Bronchus fibroblast of lung (primary cell): ENCODE data around the gene TFF3. TPM values are rescaled to one million over a fixed set of nuclear protein-coding genes. Genes with fewer than 3 reads are reported as not detected.

Experiments used
- total RNA-seq: library from RNA; depleted of rRNA; stranded (reverse); fragments of >200 nt; gene quantifications from 2 replicates; pipeline ENCODE4 v1.2.3, GENCODE V29; 2015

The TFF3 gene
- total RNA-seq, result not detected in 2 replicates

GRCh38 chr21:42315296-42315891, at the start of gene TFF3:
Gene TFF3, minus strand, starts transcription at chr21:42315409. Its CDS starts 35 bp downstream, at chr21:42315374.

GRCh38 chr21:42350927-42351426, 35.8 kb upstream of the TFF3 start, which contains the start of gene TFF2:
Gene TFF2, minus strand, starts transcription at chr21:42350994. Its CDS starts 37 bp downstream, at chr21:42350957.

Other genes starting within 250 kb of the TFF3 start
- gene UMODL1, start 244.1 kb downstream of the TFF3 start, total RNA-seq, result not detected in 2 replicates
- gene ABCG1, start 96.3 kb downstream of the TFF3 start, total RNA-seq, result 0.15 and 0.34 TPM in 2 replicates
- not detected in 2 replicates for gene TFF2, start 35.6 kb upstream of the TFF3 start, total RNA-seq
- gene TFF1, start 51.1 kb upstream of the TFF3 start, total RNA-seq, result not detected in 2 replicates
- not detected in 2 replicates for gene TMPRSS3, start 80.6 kb upstream of the TFF3 start, total RNA-seq
- not detected in 2 replicates for gene UBASH3A, start 88.5 kb upstream of the TFF3 start, total RNA-seq
- gene RSPH1, start 180.8 kb upstream of the TFF3 start, total RNA-seq, result not detected in 2 replicates
- 0.74 and 3.7 TPM in 2 replicates for gene SLC37A1, start 198.4 kb upstream of the TFF3 start, total RNA-seq